ENCODE results near the gene IKZF4.
"Not testable (repeated sequence)": the region's sequence is repeated elsewhere in the genome, so short reads cannot be mapped to it uniquely, and the experiment has no call there.

Gene IKZF4

DNA sequence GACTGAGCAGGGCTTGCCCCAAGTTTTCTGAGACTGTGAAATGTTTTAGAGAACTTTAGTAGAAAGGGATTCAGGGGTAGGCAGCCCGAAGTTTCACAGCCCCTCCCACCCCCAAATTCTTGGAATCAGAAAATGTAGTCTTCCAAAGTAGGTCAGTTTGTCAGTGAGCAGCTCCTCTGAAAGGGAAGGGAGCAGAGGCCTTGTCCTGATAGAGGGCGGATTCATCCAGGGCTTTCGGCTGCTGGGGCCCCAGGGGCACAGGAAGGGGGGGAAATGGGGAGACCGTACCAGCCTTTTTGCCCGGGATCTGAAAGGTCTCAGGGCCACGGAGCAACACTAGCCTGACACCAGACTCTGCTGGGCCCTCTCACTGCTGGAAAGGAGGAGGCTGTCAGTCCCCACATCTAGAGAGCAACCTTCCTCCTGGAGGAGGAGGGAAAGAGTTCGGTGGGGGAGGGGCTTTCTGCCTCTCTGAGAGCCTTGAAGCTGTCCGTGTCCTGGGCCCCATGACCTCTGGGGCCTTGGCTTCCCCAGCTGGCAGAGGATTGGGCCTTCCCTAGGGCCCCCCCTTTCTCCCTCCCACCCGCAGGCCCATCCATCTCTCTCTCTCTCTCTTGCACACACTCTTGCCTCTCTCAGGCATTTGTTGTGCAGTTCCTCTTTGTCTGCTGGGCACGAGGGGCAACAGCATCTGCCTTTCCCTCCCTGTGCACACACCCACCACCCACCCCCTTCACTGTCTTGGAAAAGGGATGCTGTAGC, at the start of gene IKZF4:
Gene IKZF4, plus strand, starts transcription at position 621 of the 762 bp plus-strand sequence. CDS start 451 bp downstream, outside the sequence.
- no peak for DNase-seq (ENCODE audit: low read depth)

DNA sequence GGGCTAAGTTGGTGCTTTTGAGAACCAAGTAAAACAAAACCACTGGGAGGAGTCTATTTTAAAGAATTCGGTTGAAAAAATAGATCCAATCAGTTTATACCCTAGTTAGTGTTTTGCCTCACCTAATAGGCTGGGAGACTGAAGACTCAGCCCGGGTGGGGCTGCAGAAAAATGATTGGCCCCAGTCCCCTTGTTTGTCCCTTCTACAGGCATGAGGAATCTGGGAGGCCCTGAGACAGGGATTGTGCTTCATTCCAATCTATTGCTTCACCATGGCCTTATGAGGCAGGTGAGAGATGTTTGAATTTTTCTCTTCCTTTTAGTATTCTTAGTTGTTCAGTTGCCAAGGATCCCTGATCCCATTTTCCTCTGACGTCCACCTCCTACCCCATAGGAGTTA, 48.8 kb upstream of the IKZF4 start:
- DNase-seq (ENCODE audit: low read depth): no peak

- no peak for DNase-seq (ENCODE audit: low read depth)
Measured at GRCh38 chr12:55972456-55972855, 48.4 kb upstream of the IKZF4 start.

GRCh38 chr12:55972911-55973598, 47.8 kb upstream of the IKZF4 start:
- DNase-seq (ENCODE audit: low read depth): no peak

- DNase-seq (ENCODE audit: low read depth): peak; percentile 100
Measured at GRCh38 chr12:55973599-55974307, 47.1 kb upstream of the IKZF4 start, which contains the start of gene RAB5B. RAB5B (plus strand) TSS chr12:55974078; CDS start chr12:55986961, 12,883 bp downstream.

DNA sequence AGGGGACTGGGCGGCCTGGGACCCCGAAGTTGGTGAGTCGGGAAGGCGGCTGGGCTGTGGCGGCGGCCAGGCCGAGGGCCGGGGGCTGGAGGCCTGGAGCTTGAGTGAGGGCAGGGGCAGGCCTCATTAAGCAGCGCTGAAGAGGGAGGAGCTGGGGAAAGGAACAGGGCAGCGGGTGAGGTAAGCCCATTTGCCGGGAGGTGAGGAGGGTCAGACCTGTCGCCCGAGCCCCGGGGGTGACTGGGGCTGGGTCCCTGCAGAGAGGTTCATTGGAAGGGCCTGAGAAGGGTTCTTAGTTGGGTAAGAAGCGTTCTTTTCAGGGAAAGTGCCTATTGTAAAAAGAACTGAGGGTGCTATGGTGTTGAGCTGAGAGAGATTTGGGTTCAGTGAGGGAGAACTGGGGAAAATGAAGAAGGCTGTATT, 46.5 kb upstream of the IKZF4 start:
- DNase-seq (ENCODE audit: low read depth): no peak

DNA sequence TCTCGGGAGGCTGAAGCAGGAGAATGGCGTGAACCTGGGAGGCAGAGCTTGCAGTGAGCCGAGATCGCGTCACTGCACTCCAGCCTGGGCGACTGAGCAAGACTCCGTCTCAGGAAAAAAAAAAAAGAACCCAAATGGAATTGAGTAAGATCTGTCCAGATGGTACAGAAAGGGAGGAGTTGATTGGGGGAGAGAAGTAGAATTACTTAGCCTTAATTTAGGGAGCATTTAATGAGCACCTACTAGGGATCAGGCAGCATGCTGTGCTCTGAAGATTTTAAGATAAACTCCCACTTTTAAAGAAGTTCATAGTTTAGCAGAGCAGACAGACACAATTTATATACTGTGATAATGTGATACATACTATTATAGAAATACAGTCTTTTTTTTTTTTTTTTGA, 42.5 kb upstream of the IKZF4 start:
- DNase-seq (ENCODE audit: low read depth): no peak

DNA sequence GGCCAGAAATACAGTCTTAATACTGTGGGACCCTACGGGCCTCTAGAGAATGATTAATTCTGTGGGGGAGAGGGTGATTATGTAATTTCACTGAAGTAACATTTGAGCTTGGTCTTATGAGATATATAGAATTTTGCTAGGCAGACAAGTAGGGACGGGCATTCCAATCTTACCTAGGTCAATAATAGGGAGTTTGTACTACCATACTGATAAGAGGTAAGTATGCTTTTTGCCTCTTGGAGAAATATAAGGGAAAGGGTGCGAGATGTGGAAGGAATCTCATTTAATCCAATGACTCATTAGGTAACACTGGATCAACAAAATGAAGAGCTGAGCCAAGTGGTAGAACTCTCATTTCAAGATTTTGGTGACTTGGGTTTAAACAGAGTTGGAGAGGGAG, 41.8 kb upstream of the IKZF4 start:
- no peak for DNase-seq (ENCODE audit: low read depth)

- not testable (repeated sequence) for DNase-seq (ENCODE audit: low read depth)
Measured at GRCh38 chr12:55981882-55982281, 39.0 kb upstream of the IKZF4 start.

DNA sequence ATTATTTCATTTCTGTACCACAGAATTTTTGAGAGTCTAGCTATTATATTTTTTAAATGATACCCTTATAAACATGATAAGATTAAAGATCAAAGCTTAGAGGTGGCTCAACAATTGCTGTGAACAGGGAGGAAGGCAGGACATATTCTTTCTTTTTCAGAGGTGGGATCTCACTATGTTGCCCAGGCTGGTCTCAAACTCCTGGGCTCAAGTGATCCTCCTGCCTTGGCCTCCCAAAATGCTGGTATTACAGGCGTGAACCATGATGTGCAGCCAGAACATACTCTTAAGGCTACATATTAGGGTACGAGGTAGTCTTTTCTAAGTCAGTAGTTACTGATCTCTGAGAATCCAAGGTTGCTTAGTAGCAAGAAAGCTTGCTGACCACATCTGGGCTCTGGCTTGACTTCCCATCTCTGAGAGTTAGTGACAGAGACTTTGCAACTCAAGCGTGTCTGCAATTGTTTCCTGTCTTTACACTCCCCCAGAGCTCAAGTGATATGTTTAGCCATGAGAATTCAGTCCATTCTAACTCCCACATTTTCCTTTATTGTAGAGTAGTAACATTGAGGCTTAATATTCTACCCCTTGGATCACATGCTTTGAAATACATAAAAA, 38.4 kb upstream of the IKZF4 start:
- DNase-seq (ENCODE audit: low read depth): no peak

DNA sequence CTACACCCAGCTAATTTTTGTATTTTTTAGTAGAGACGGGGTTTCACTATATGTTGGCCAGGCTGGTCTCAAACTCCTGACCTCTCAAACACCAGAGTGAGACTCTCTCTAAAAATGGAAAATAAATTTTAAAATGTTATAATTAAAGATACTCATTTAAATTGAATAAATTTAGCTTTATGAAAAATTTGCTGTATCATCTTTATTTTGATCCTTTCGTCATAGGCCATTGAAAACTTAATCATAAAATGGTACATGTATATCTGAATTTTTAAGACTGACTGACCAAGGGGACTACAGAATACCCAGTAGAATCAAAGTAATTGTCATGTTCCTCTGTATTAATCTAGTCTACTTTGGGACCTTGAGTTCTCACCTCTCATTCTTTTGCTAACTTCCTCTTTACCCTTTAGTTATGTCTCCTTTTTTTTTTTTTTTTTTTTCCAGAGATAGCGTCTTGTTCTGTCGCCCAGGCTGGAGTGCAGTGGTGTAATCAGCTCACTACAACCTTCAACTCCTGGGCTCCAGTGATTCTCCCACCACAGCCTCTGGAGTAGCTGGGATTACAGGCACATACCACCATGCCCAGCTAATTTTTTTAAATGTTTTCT, 37.5 kb upstream of the IKZF4 start:
- DNase-seq (ENCODE audit: low read depth): no peak

- DNase-seq (ENCODE audit: low read depth): no peak
Measured at GRCh38 chr12:55984861-55985260, 36.0 kb upstream of the IKZF4 start.

- DNase-seq (ENCODE audit: low read depth): no peak
Measured at GRCh38 chr12:55985341-55985740, 35.5 kb upstream of the IKZF4 start.

DNA sequence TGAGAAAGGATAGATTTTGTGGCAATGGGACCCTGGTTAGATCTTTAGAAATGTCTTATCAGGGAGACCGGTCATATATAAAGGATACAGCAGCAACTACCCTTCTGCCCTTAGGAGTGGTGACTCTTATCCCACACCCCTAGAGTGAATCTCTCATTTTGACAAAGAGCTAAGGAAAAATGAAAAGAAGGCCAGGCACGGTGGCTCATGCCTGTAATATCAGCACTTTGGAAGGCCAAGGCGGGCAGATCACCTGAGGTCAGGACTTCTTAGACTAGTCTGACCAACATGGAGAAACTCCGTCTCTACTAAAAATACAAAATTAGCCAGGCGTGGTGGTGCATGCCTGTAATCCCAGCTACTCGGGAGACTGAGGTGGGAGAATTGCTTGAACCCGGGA, 34.9 kb upstream of the IKZF4 start:
- DNase-seq (ENCODE audit: low read depth): not testable (repeated sequence)

DNA sequence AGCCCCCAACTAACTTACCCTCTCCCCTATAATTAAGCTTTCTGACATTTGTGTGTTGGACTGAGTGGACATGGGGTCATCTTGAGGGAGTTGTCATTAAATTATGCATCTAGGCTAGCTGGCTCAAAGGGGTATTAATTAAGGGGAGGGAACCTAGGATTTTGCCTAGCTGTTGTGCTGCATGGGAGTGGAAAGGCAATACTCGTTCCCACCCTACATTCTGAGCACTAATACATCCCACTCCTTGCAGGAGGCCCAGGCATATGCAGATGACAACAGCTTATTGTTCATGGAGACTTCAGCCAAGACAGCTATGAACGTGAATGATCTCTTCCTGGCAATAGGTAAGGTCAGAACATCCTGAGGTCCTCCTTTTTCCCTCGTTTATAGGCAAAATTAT, 29.7 kb upstream of the IKZF4 start:
- DNase-seq (ENCODE audit: low read depth): no peak

DNA sequence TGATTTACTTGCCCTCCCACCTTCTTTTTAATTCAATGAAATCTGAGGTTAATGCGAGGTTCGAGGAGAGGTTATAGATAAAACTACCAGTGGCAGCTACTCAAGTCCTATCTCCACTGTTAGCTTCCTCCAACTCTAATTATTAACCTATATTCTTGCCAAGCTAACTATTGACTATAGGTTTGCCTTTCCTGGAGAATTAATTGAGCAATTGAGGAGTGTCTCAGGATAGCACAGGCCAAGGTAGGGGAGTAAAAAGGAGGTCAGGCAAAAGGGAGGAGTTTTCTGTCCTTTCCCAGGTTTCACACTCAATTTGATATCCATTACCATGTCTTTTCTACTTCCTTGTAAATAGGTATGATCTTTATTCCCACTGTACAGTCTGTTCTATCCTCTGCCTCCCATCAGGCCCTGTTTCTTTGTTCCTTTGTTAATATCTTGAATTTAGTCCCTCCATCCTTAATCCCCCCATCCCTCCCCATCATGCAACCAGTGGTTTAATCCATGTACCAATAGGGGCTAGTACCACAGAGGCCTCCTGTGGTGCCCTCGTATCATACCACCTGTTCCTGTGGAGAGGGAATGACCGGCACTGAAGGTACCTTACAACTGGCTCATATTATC, 27.5 kb upstream of the IKZF4 start:
- no peak for DNase-seq (ENCODE audit: low read depth)

DNA sequence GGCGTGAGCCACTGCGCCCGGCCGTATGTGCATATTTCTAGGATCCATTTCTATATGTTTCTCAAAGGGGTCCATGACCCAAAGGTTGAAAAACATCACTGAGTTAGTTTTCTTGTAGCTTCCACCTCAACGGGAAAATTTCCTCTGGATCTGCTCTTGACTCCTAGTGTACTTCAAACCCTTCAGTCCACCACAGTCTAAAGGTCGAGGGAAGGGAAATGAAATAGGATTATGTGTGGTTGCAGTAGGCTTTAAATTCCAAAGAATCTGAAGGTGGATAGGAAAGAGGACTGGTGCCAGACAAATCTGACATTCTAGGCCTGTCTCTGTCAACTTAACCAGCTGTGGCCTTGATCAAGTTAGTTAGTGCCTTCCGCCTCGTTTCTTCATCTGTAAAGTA, 25.5 kb upstream of the IKZF4 start:
- DNase-seq (ENCODE audit: low read depth): no peak

DNA sequence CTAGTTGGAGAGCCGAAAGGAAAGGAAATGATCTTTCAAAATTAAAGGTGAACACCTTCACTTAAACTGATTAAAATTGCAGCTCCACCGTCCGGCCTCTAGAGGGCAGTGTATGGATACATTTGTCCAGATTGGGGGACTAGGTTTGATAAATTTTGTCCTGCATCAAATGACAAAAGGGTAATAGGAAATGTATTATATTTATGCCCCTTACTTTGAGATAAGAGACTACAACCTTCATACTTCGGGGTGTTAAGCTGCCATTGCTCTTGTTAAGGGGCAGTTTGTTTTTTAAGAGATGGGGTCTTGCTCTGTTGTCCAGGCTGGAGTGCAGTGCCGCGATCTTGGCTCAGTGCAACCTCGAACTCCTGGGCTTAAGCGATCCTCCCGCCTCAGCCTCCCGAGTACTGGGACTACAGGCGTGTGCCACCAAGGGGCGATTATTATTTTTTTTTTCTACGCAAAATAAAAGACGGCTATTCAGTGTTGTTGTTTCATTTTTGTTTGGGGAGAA, 24.6 kb upstream of the IKZF4 start:
- DNase-seq (ENCODE audit: low read depth): no peak

GRCh38 chr12:55996715-55997534, 23.9 kb upstream of the IKZF4 start, which contains the start of gene SUOX:
SUOX (plus strand) TSS chr12:55997276; CDS start chr12:56002222, 4,946 bp downstream.
- DNase-seq (ENCODE audit: low read depth): peak; percentile 97

DNA sequence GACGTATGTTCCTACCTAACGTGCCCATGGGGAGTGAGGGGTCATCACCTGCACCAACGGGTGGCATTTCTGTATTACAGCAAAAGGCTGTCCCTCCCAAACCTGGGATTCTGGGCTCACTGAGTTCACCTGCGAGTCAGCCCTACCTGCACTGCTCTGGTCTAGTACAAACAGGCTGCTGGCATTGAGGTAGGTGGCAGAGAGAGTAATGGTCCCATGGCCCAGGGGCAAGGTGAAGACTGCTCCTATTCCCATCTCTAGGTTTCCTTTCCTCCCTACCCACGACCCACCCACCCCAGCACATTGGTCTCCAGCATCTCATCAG, 23.3 kb upstream of the IKZF4 start:
- no peak for DNase-seq (ENCODE audit: low read depth)

Data from stromal cell of bone marrow (primary cell).